PC-9 (cell line): ENCODE data around the gene CTSW. TPM values are rescaled to one million over a fixed set of nuclear protein-coding genes. Genes with fewer than 3 reads are reported as not detected.

ENCODE experiments used
- BruUV-seq: library from RNA; stranded (reverse); fragments of 400-500 nt; replicated peaks from 2 replicates; lab custom pipeline; 2021; lab: Mats Ljungman, UMichigan
- CTCF ChIA-PET: fragments of 300-600 bp; sonication (Branson Sonifier 250); formaldehyde crosslinking; loops from one replicate; lab custom pipeline; 2022; ENCODE audit warnings: antibody characterized with exemption; lab: Charles Lee
- POLR2A ChIA-PET: fragments of 300-600 bp; sonication (Branson Sonifier 250); formaldehyde crosslinking; loops from one replicate; lab custom pipeline; 2022; ENCODE audit warnings: antibody characterized with exemption; ENCODE audit not compliant: unreplicated experiment; lab: Charles Lee
- DNase-seq, 2 experiments: peaks; one replicate each; pipeline versions ENCODE4 v3.0.0 to v3.0.0-alpha.2; 2015 to 2022; ENCODE audit warnings: mixed read lengths in 1 of 2
- H2AFZ ChIP-seq: fragments of 200-600 bp; sonication (generic); 2 replicates; pipeline ENCODE4 v1.8.1; 2017; ENCODE audit warnings: antibody characterized with exemption
- H3F3A ChIP-seq: fragments of 200-600 bp; sonication (generic); 2 replicates; pipeline ENCODE4 v1.8.1; 2017; ENCODE audit warnings: antibody characterized with exemption, mild to moderate bottlenecking, low read depth; ENCODE audit not compliant: insufficient read depth
- H3K27ac ChIP-seq: fragments of 200-600 bp; sonication (generic); 2 replicates; pipeline ENCODE4 v1.6.1; 2016; ENCODE audit warnings: mixed run types
- H3K27me3 ChIP-seq: fragments of 200-600 bp; sonication (generic); 2 replicates; pipeline ENCODE4 v1.6.1; 2016; ENCODE audit warnings: low read depth, mixed run types; ENCODE audit not compliant: insufficient read depth
- H3K36me3 ChIP-seq: fragments of 200-600 bp; sonication (generic); 2 replicates; pipeline ENCODE4 v1.6.1; 2016; ENCODE audit warnings: low read depth, mixed run types
- H3K4me1 ChIP-seq: fragments of 200-600 bp; sonication (generic); replicated peaks from 2 replicates; pipeline ENCODE4 v1.6.1; 2016; ENCODE audit warnings: mixed run types; ENCODE audit not compliant: insufficient read depth
- H3K4me2 ChIP-seq: fragments of 200-600 bp; sonication (generic); 2 replicates; pipeline ENCODE4 v1.6.1; 2017; ENCODE audit warnings: mixed run types
- H3K4me3 ChIP-seq: fragments of 200-600 bp; sonication (generic); 2 replicates; pipeline ENCODE4 v1.6.1; 2016; ENCODE audit warnings: mixed run types
- H3K79me2 ChIP-seq: fragments of 200-600 bp; sonication (generic); 2 replicates; pipeline ENCODE4 v1.6.1; 2017; ENCODE audit warnings: low read depth, mixed run types
- H3K9me2 ChIP-seq: fragments of 200-600 bp; sonication (generic); 2 replicates; pipeline ENCODE4 v1.8.1; 2017; ENCODE audit warnings: mild to moderate bottlenecking; ENCODE audit not compliant: insufficient read depth
- H3K9me3 ChIP-seq: fragments of 200-600 bp; sonication (generic); 2 replicates; pipeline ENCODE4 v1.8.1; 2016; ENCODE audit warnings: low read depth; ENCODE audit not compliant: insufficient read depth
- H4K20me1 ChIP-seq: fragments of 200-600 bp; sonication (generic); 2 replicates; pipeline ENCODE4 v1.8.1; 2017; ENCODE audit not compliant: insufficient read depth
- EZH2 ChIP-seq: fragments of 200-600 bp; sonication (generic); IDR thresholded peaks from 2 replicates; pipeline ENCODE4 v1.8.0; 2017; ENCODE audit warnings: antibody characterized with exemption, low read depth
- intact Hi-C: fragments of 100-400 bp; cut with micrococcal nuclease; formaldehyde crosslinking; loops from one replicate; pipeline ENCODE4 v1.10.0; 2022; ENCODE audit not compliant: unreplicated experiment
- total RNA-seq: library from RNA; stranded (reverse); gene quantifications from 2 replicates; pipeline ENCODE4 v1.2.3, GENCODE V29; 2021
- TF ChIP-seq, protein P1 (sequence below): fragments of 200-600 bp; sonication (generic); conservative IDR thresholded peaks from 2 replicates; pipeline ENCODE4 v1.6.1; 2017; ENCODE audit warnings: mixed run types, antibody characterized with exemption, mild to moderate bottlenecking, moderate library complexity

The CTSW gene
- total RNA-seq, 1 experiment from 2014 or later, result not detected

GRCh38 chr11:65907878-65908277 lies 28.2 kb downstream of the CTSW start:
- H3K9me2 ChIP-seq, result no peaks in the 10 kb centered on the region
- POLR2A ChIA-PET, result no interaction called here
- intact Hi-C loops, result no loop called here

GRCh38 chr11:65911682-65912568 lies 32.3 kb downstream of the CTSW start:
- H3K4me1 ChIP-seq, result peaks cover 77% of the 10 kb centered on the region
- H3F3A ChIP-seq, result peaks cover 66% of the 10 kb centered on the region
- H3K4me2 ChIP-seq, result peak overlapping the region; percentile 63
- no TSS peak for BruUV-seq
- ChIA-PET POLR2A (interaction anchor here (0.5 to 1.1 kb wide), 6 partner anchors 9 to 305 kb away, joined by 3 to 6 read pairs (median 4); no protein-coding TSS in a partner anchor), CTCF (interaction anchor here (0.7 to 1.2 kb wide), 3 partner anchors 9 to 24 kb away, joined by 3 to 13 read pairs (median 4); partner anchors contain the start of gene FIBP)
- H3K36me3 ChIP-seq, result no peaks in the 10 kb centered on the region
- no peak for TF ChIP-seq EZH2
- TF ChIP-seq, protein P1, sequence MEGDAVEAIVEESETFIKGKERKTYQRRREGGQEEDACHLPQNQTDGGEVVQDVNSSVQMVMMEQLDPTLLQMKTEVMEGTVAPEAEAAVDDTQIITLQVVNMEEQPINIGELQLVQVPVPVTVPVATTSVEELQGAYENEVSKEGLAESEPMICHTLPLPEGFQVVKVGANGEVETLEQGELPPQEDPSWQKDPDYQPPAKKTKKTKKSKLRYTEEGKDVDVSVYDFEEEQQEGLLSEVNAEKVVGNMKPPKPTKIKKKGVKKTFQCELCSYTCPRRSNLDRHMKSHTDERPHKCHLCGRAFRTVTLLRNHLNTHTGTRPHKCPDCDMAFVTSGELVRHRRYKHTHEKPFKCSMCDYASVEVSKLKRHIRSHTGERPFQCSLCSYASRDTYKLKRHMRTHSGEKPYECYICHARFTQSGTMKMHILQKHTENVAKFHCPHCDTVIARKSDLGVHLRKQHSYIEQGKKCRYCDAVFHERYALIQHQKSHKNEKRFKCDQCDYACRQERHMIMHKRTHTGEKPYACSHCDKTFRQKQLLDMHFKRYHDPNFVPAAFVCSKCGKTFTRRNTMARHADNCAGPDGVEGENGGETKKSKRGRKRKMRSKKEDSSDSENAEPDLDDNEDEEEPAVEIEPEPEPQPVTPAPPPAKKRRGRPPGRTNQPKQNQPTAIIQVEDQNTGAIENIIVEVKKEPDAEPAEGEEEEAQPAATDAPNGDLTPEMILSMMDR, result no peak; the same call in 1 of the 2 replicates
- H4K20me1 ChIP-seq, result no peaks in the 10 kb centered on the region
- H3K4me3 ChIP-seq, result no peak overlapping the region
- H3K79me2 ChIP-seq, result peaks cover 11% of the 10 kb centered on the region
- no peaks in the 10 kb centered on the region for H3K9me3 ChIP-seq
- peak; percentile 63 to 70 for DNase-seq
- H3K9me2 ChIP-seq, result no peaks in the 10 kb centered on the region
- H3K27me3 ChIP-seq, result no peaks in the 10 kb centered on the region
- H2AFZ ChIP-seq, result peak overlapping the region; percentile 61; the same call in 1 of the 2 replicates
- intact Hi-C loops, result no loop called here
- peak overlapping the region; percentile 67 for H3K27ac ChIP-seq

More at GRCh38 chr11:65907878-65908277, 28.2 kb downstream of the CTSW start:
- Histone ChIP-seq H3K27ac (no peak overlapping the region), H3K36me3 (no peaks in the 10 kb centered on the region), H3K4me1 (peaks cover 70% of the 10 kb centered on the region), H3K27me3 (no peaks in the 10 kb centered on the region), H2AFZ (no peak overlapping the region), H3K4me3 (no peak overlapping the region), H4K20me1 (no peaks in the 10 kb centered on the region), H3F3A (peaks cover 60% of the 10 kb centered on the region), H3K9me3 (no peaks in the 10 kb centered on the region), H3K79me2 (no peaks in the 10 kb centered on the region), H3K4me2 (no peak overlapping the region)
- no TSS peak for BruUV-seq
- TF ChIP-seq, protein P1, result no peak
- TF ChIP-seq EZH2, result no peak
- no peak for DNase-seq
- CTCF ChIA-PET, result interaction anchor here (0.6 kb wide), 1 partner anchor 8 kb away, joined by 10 read pairs; no protein-coding TSS in a partner anchor

- Histone ChIP-seq H3K4me1 (peaks cover 80% of the 10 kb centered on the region), H2AFZ (no peak overlapping the region), H3K27ac (peak overlapping the region; percentile 67), H3K36me3 (no peaks in the 10 kb centered on the region), H4K20me1 (no peaks in the 10 kb centered on the region), H3K4me2 (peak overlapping the region; percentile 63), H3K4me3 (no peak overlapping the region), H3K9me3 (no peaks in the 10 kb centered on the region), H3K9me2 (no peaks in the 10 kb centered on the region), H3F3A (peaks cover 66% of the 10 kb centered on the region), H3K27me3 (no peaks in the 10 kb centered on the region), H3K79me2 (peaks cover 20% of the 10 kb centered on the region)
- CTCF ChIA-PET, result no interaction called here
- POLR2A ChIA-PET, result interaction anchor here (0.5 to 0.9 kb wide), 5 partner anchors 10 to 56 kb away, joined by 3 to 10 read pairs (median 3); partner anchors contain the start of gene CCDC85B
- intact Hi-C loops, result no loop called here
- TF ChIP-seq, protein P1, result no peak
- no peak for TF ChIP-seq EZH2
- DNase-seq, result peak in 1 of 2 experiments; percentile 48
- no TSS peak for BruUV-seq
Observed at GRCh38 chr11:65912845-65913244, 33.2 kb downstream of the CTSW start.
